Prostate gland (tissue), 2 donors: ENCODE results near the gene TMF1. TPM values are rescaled to one million over a fixed set of nuclear protein-coding genes. Genes with fewer than 3 reads are reported as not detected.
A peak's percentile ranks its signal among the peaks of the same experiment; 100 is the strongest.

ENCODE experiments used
- DNase-seq: peaks from one replicate; pipeline ENCODE4 v3.0.0-alpha.2; 2019; ENCODE audit warnings: low spot score
- H3K27ac ChIP-seq, 2 donors: fragments of 200-600 bp; sonication (generic); 2 replicates each; pipeline ENCODE4 v1.5.1; 2017 to 2019
- H3K27me3 ChIP-seq: fragments of 200-600 bp; sonication (generic); replicated peaks from 2 replicates; pipeline ENCODE4 v1.5.1; 2019; ENCODE audit not compliant: insufficient read depth
- H3K36me3 ChIP-seq, 2 donors: fragments of 200-600 bp; sonication (generic); 1 replicate in 1 of 2; 2 replicates in 1 of 2; pipeline versions ENCODE4 v1.5.1 to v1.8.1; 2017 to 2019
- H3K4me1 ChIP-seq: fragments of 200-600 bp; sonication (generic); replicated peaks from 2 replicates; pipeline ENCODE4 v1.5.1; 2019
- H3K4me3 ChIP-seq, 2 donors: fragments of 200-600 bp; sonication (generic); 2 replicates each; pipeline ENCODE4 v1.5.1; 2017 to 2019
- H3K9me3 ChIP-seq: fragments of 200-600 bp; sonication (generic); 2 replicates; pipeline ENCODE4 v1.5.1; 2017
- CTCF ChIP-seq, 4 experiments: fragments of 200-600 bp in 2 of 4; fragments of 450-650 bp in 2 of 4; sonication (generic) in 2 of 4; IDR thresholded peaks; 1 replicate in 3 of 4; 2 replicates in 1 of 4; pipeline ENCODE4 v1.5.1; 2016 to 2019; ENCODE audit warnings: antibody characterized with exemption in 4 of 4, mild to moderate bottlenecking in 2 of 4, moderate library complexity in 2 of 4
- POLR2A ChIP-seq: fragments of 450-650 bp; IDR thresholded peaks from one replicate; pipeline ENCODE4 v1.6.1; 2016; ENCODE audit warnings: antibody characterized with exemption, mild to moderate bottlenecking
- POLR2AphosphoS5 ChIP-seq: sonication (generic); formaldehyde crosslinking; IDR thresholded peaks from one replicate; pipeline ENCODE4 v1.6.1; 2017; ENCODE audit warnings: antibody characterized with exemption
- WGBS: methylation state at CpG from one replicate; pipeline ENCODE4 v1.1.5; 2018; 5-methylcytosine and 5-hydroxymethylcytosine counted together
- intact Hi-C: fragments of 100-400 bp; cut with DNase I; formaldehyde crosslinking; loops from one replicate; pipeline ENCODE4 v1.14.2; 2022
- total RNA-seq, 2 donors: library from RNA; depleted of rRNA; stranded (reverse); fragments of >200 nt; gene quantifications; one replicate each; pipeline ENCODE4 v1.1.0, GENCODE V29; 2016

The TMF1 gene
- total RNA-seq, 2 donors from 2014 or later: 24.9 to 29.1 TPM

GRCh38 chr3:69090021-69090420 lies 37.9 kb upstream of the TMF1 start:
- DNase-seq: no peak
- TF ChIP-seq POLR2AphosphoS5: no peak
- TF ChIP-seq CTCF (IDR thresholded peaks at IDR 0.05): no peak
- intact Hi-C loops: no loop called here
- Histone ChIP-seq H3K36me3 (no peaks in the 10 kb centered on the region), H3K9me3 (no peaks in the 10 kb centered on the region), H3K4me1 (peaks cover 40% of the 10 kb centered on the region), H3K27ac (peak overlapping the region in 1 of 2 donors; percentile 64), H3K27me3 (no peaks in the 10 kb centered on the region), H3K4me3 (no peak overlapping the region)
- whole genome bisulfite sequencing: 55% methylated on average over 3 of the region's 3 CpGs

- H3K36me3 ChIP-seq: no peaks in the 10 kb centered on the region
- peak overlapping the region; percentile 92 for H3K27ac ChIP-seq
- H3K27me3 ChIP-seq: no peaks in the 10 kb centered on the region
- no peak for DNase-seq
- intact Hi-C loops: no loop called here
- TF ChIP-seq CTCF (IDR thresholded peaks at IDR 0.05) (no peak), POLR2AphosphoS5 (no peak), POLR2A (no peak)
- H3K9me3 ChIP-seq: no peaks in the 10 kb centered on the region
- peaks cover 34% of the 10 kb centered on the region for H3K4me1 ChIP-seq
- WGBS: 57% methylated on average over 2 of the region's 2 CpGs
- peak overlapping the region in 1 of 2 donors; percentile 88 for H3K4me3 ChIP-seq
Observed at GRCh38 chr3:69088063-69088462, 35.9 kb upstream of the TMF1 start.

GRCh38 chr3:69087030-69087791 lies 35.1 kb upstream of the TMF1 start:
- TF ChIP-seq POLR2A: no peak
- no peak for TF ChIP-seq CTCF (IDR thresholded peaks at IDR 0.05)
- no peak for TF ChIP-seq POLR2AphosphoS5
- H3K4me1 ChIP-seq: peaks cover 27% of the 10 kb centered on the region
- no peaks in the 10 kb centered on the region for H3K27me3 ChIP-seq
- intact Hi-C loops: no loop called here
- 70% methylated on average over 3 of the region's 3 CpGs for WGBS
- no peaks in the 10 kb centered on the region for H3K9me3 ChIP-seq
- peak overlapping the region; percentile 92 for H3K27ac ChIP-seq
- no peak for DNase-seq
- H3K4me3 ChIP-seq: peak overlapping the region; percentile 71 to 88
- no peaks in the 10 kb centered on the region for H3K36me3 ChIP-seq

- TF ChIP-seq POLR2AphosphoS5 (peak; percentile 50), POLR2A (peak; percentile 40), CTCF (IDR thresholded peaks at IDR 0.05) (no peak)
- H3K27ac ChIP-seq: peak overlapping the region; percentile 92
- peak overlapping the region; percentile 71 to 88 for H3K4me3 ChIP-seq
- intact Hi-C loops: no loop called here
- 0% methylated on average over 8 of the region's 8 CpGs for WGBS
- peak; percentile 95 for DNase-seq
- H3K9me3 ChIP-seq: no peaks in the 10 kb centered on the region
- no peaks in the 10 kb centered on the region for H3K36me3 ChIP-seq
- no peaks in the 10 kb centered on the region for H3K27me3 ChIP-seq
- H3K4me1 ChIP-seq: peaks cover 18% of the 10 kb centered on the region
Observed at GRCh38 chr3:69085833-69086722, 33.9 kb upstream of the TMF1 start.
